Measurements from ENCODE around the gene MC2R. TPM values are rescaled to one million over a fixed set of nuclear protein-coding genes. Genes with fewer than 3 reads are reported as not detected.
"Not testable (repeated sequence)": the region's sequence is repeated elsewhere in the genome, so short reads cannot be mapped to it uniquely, and the experiment has no call there.

The MC2R gene
- total RNA-seq, 2 experiments from 2014 or later = not detected

DNA sequence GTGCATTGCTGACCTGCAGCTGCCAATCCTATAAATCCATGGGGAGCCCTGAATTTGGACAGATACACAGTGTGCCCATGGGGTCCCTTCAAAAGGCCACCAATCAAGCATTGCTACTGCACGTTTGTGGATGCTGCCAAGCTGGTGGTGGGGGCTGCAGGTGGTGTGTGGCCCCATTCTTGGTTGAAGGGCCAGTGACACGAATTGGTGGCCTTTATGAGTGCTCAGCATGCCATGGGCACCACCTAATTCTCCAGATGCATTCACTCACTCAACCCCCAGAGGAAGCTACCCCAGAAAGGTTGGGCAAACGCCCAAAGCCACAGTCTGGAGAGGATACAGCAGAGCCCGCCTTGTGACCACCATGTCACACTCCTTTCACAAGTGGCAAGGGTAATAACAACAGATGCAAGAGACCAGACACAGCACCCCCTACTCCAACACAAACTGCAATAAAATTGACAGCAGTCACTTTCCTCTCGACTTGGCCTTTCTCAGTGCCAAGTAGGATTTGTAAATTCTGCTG, 27.1 kb downstream of the MC2R start:
- POLR2A ChIA-PET = no interaction called here
- Mint-ChIP-seq H3K4me3 (no peak overlapping the region), H3K4me1 (no peaks in the 10 kb centered on the region), H3K9me3 (no peaks in the 10 kb centered on the region), H3K27ac (no peak overlapping the region), H3K27me3 (no peaks in the 10 kb centered on the region), H3K36me3 (ENCODE audit: low read depth) (no peaks in the 10 kb centered on the region)
- CTCF ChIA-PET = no interaction called here
- no peak for DNase-seq

DNA sequence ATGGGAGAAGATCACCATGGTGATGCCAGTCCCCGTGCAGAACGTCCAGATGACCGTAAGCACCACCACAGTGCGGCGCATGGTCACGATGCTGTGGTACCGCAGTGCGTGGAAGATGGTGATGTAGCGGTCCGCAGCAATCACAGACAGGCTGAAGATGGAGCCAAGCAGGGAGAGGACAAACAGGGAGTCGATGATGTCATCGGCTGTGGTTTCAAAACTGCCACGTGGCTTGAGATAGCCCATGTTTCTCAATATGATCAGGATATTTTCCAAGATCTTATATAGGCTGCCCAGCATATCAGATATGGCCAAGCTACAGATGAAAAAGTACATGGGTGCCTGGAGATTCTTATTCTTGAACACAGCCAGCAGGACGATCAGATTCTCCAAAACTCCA, 30.3 kb downstream of the MC2R start:
- no peak overlapping the region for H3K27ac Mint-ChIP-seq
- POLR2A ChIA-PET = no interaction called here
- H3K27me3 Mint-ChIP-seq = no peaks in the 10 kb centered on the region
- H3K4me3 Mint-ChIP-seq = no peak overlapping the region
- CTCF ChIA-PET = no interaction called here
- H3K36me3 Mint-ChIP-seq (ENCODE audit: low read depth) = no peaks in the 10 kb centered on the region
- H3K4me1 Mint-ChIP-seq = no peaks in the 10 kb centered on the region
- no peaks in the 10 kb centered on the region for H3K9me3 Mint-ChIP-seq
- no peak for DNase-seq

DNA sequence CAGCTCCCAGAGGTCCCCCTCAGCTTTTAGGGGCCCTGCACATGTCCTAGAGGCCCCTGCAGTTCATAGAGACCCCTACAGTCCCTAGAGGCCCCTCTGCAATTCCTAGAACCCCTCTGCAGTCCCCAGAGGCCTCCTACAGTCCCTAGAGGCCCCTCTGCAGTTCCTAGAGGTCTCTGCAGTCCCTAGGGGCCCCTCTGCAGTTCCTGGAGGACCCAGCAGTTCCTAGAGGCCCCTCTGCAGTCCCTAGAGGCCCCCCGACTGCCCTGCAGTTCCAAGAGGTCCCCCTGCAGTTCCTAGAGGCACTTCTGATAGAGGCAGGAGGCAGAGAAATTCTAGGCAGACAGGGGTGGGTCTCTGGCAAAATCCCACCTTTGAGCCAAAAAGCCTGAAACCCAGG, 35.4 kb downstream of the MC2R start:
- H3K36me3 Mint-ChIP-seq (ENCODE audit: low read depth) = no peaks in the 10 kb centered on the region
- no peak for DNase-seq
- H3K4me1 Mint-ChIP-seq = no peaks in the 10 kb centered on the region
- CTCF ChIA-PET = interaction anchor here (1.5 kb wide), 1 partner anchor 10 kb away, joined by 3 read pairs; no protein-coding TSS in a partner anchor
- H3K27me3 Mint-ChIP-seq = no peaks in the 10 kb centered on the region
- POLR2A ChIA-PET = no interaction called here
- no peak overlapping the region for H3K27ac Mint-ChIP-seq
- no peaks in the 10 kb centered on the region for H3K9me3 Mint-ChIP-seq
- H3K4me3 Mint-ChIP-seq = no peak overlapping the region

DNA sequence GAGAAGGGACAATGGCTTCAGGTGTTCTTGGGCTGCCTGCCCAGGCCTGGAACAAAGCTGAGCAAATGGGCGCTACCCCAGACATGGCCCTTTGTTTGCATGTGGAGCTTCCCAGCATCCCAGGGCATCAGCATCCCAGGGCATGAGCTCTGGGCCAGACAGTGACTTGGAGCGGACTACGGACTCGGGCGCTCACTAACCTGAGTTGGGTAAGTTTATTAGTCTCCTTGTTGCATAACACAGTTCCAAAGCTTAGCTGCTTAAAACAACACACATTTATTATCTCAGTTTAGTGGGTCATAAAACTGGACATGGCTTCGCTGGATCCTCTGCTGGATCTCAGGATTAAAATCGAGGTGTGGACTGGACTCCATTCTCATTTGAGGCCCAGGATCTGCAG, 35.8 kb downstream of the MC2R start:
- ChIA-PET POLR2A (no interaction called here), CTCF (interaction anchor here (1.5 kb wide), 1 partner anchor 11 kb away, joined by 3 read pairs; no protein-coding TSS in a partner anchor)
- DNase-seq = no peak
- Mint-ChIP-seq H3K4me1 (no peaks in the 10 kb centered on the region), H3K4me3 (no peak overlapping the region), H3K36me3 (ENCODE audit: low read depth) (no peaks in the 10 kb centered on the region), H3K27ac (no peak overlapping the region), H3K27me3 (no peaks in the 10 kb centered on the region), H3K9me3 (no peaks in the 10 kb centered on the region)

DNA sequence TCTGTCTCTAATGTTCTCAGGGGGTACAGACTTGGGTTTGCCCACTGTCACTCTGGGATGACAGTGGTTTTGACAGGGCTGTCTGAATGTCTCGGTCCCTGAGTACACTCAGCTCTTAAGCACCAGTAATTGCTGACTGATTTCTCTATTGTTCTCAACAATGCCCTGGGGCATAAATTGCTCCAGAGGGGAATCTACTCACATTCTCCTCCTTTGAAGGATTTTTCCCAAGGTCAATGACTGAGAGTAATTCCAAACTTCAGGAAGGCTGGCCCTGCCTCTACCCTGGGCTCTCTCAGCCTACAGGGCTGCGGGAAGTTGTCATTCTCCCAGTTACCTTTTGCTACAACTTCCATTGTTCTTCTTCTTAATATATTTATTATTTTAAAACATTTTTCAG, 36.5 kb downstream of the MC2R start:
- no peak overlapping the region for H3K27ac Mint-ChIP-seq
- CTCF ChIA-PET = interaction anchor here (1.5 kb wide), 1 partner anchor 11 kb away, joined by 3 read pairs; no protein-coding TSS in a partner anchor
- H3K36me3 Mint-ChIP-seq (ENCODE audit: low read depth) = no peaks in the 10 kb centered on the region
- no peaks in the 10 kb centered on the region for H3K9me3 Mint-ChIP-seq
- no peak overlapping the region for H3K4me3 Mint-ChIP-seq
- H3K27me3 Mint-ChIP-seq = peaks cover under 1% of the 10 kb centered on the region
- no peaks in the 10 kb centered on the region for H3K4me1 Mint-ChIP-seq
- POLR2A ChIA-PET = no interaction called here
- no peak for DNase-seq

DNA sequence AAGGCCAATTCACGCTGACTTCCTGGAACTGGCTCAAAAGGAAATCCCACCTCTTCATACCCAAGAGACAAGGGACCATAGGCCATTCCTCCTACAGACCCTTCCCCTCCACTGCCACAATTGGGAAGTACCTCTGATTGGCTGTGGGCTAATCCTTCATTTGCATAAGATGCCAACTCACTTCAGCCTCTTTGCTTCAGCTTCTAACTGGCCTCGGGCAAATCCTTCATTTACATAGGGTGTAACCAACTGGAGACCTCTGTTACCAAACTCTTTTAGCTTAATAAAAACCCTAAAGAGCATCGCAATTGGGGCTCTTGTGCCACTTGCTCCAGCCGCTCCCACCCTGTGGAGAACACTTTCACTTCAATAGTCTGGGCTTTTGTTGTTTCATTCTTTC, 38.2 kb downstream of the MC2R start:
- Mint-ChIP-seq H3K4me1 (no peaks in the 10 kb centered on the region), H3K4me3 (no peak overlapping the region), H3K27me3 (peaks cover 7% of the 10 kb centered on the region), H3K27ac (no peak overlapping the region), H3K9me3 (no peaks in the 10 kb centered on the region), H3K36me3 (ENCODE audit: low read depth) (no peaks in the 10 kb centered on the region)
- CTCF ChIA-PET = no interaction called here
- POLR2A ChIA-PET = no interaction called here
- no peak for DNase-seq

DNA sequence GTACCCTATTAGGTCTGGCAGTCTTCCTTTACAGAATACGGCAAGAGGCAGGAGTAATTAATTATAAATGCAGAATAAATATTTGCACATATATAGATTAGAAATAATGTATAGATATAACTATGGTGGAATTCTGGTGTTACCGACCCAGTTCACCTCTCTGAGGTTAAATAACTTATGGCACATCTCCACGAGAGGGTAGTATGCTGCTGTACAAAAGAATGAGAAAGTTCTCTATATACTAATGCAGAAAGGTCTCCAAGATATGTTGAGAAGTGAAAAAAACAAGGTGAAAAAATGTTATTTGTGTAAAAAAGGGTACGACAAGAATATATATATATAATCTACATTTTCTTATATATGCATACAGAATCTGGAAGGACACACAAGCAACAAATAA, 40.8 kb downstream of the MC2R start:
- no peaks in the 10 kb centered on the region for H3K36me3 Mint-ChIP-seq (ENCODE audit: low read depth)
- H3K27ac Mint-ChIP-seq = no peak overlapping the region
- H3K27me3 Mint-ChIP-seq = peaks cover 20% of the 10 kb centered on the region
- H3K9me3 Mint-ChIP-seq = no peaks in the 10 kb centered on the region
- DNase-seq = no peak
- H3K4me3 Mint-ChIP-seq = no peak overlapping the region
- H3K4me1 Mint-ChIP-seq = no peaks in the 10 kb centered on the region
- ChIA-PET POLR2A (no interaction called here), CTCF (no interaction called here)

DNA sequence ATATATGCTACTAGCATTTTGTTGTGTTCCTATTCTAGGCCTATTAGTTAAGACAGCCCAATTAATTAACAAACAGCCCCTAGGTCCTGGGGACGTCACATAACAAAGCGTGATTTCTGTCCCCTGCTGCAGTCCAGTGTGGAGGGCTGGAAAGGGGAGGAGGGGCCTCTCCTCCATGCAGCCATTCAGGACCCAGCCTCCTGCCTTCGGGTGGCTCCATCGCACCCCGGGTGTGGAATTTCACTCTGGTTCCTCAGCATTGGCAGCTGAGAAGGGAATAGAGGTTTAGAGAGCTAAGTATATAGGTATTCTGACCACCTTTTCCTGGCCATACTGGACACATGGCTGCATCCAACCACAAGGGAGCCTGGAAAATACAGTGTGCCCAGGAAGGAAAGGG, 42.4 kb downstream of the MC2R start:
- Mint-ChIP-seq H3K4me1 (no peaks in the 10 kb centered on the region), H3K36me3 (ENCODE audit: low read depth) (no peaks in the 10 kb centered on the region), H3K9me3 (no peaks in the 10 kb centered on the region), H3K27ac (no peak overlapping the region), H3K27me3 (peaks cover 35% of the 10 kb centered on the region), H3K4me3 (no peak overlapping the region)
- POLR2A ChIA-PET = no interaction called here
- no peak for DNase-seq
- CTCF ChIA-PET = no interaction called here

DNA sequence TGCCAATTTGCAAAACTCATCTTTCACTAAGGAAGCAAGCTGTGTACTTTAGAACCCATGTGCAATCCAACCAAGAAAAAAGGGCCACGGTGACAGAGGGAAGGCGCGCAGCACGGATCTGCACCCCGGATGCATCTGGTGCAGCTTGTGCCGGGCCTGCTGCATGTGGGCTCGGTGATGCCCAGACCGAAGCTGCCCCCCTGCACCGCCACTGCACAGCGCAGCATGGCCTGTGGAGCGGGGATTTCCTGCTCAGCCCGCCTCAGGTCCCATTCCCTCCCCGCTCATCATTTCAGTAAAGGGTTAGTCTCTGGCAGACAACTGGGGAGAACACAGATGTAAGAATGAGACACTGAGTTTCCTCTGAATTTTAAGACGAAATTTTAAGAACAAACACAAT, 43.0 kb downstream of the MC2R start:
- ChIA-PET CTCF (no interaction called here), POLR2A (no interaction called here)
- Mint-ChIP-seq H3K4me1 (no peaks in the 10 kb centered on the region), H3K27ac (no peak overlapping the region), H3K9me3 (no peaks in the 10 kb centered on the region), H3K27me3 (peaks cover 39% of the 10 kb centered on the region), H3K4me3 (no peak overlapping the region), H3K36me3 (ENCODE audit: low read depth) (no peaks in the 10 kb centered on the region)
- no peak for DNase-seq

DNA sequence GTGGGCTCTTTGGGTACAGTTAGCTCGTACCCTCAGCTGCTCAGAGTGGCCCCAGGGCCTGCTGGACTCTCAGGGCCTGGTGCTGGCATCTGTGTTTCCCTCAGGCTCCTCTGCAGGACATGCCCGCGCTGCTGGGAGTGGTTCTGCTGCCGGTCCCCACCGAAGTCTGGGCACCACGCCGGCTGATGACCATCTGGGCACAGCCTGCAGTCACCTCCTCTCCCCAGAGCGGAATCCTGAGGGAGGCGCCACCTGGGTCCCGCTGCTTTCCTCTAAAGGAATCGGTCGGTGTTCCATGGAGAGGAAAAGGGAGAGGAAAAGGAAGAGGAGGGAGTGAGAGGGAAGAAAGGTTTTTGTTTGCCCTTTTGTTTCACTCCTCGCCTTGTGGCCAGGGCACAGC, 43.6 kb downstream of the MC2R start:
- ChIA-PET POLR2A (no interaction called here), CTCF (no interaction called here)
- no peak overlapping the region for H3K27ac Mint-ChIP-seq
- no peak for DNase-seq
- no peaks in the 10 kb centered on the region for H3K36me3 Mint-ChIP-seq (ENCODE audit: low read depth)
- no peak overlapping the region for H3K4me3 Mint-ChIP-seq
- H3K27me3 Mint-ChIP-seq = peaks cover 43% of the 10 kb centered on the region
- no peaks in the 10 kb centered on the region for H3K9me3 Mint-ChIP-seq
- H3K4me1 Mint-ChIP-seq = no peaks in the 10 kb centered on the region

DNA sequence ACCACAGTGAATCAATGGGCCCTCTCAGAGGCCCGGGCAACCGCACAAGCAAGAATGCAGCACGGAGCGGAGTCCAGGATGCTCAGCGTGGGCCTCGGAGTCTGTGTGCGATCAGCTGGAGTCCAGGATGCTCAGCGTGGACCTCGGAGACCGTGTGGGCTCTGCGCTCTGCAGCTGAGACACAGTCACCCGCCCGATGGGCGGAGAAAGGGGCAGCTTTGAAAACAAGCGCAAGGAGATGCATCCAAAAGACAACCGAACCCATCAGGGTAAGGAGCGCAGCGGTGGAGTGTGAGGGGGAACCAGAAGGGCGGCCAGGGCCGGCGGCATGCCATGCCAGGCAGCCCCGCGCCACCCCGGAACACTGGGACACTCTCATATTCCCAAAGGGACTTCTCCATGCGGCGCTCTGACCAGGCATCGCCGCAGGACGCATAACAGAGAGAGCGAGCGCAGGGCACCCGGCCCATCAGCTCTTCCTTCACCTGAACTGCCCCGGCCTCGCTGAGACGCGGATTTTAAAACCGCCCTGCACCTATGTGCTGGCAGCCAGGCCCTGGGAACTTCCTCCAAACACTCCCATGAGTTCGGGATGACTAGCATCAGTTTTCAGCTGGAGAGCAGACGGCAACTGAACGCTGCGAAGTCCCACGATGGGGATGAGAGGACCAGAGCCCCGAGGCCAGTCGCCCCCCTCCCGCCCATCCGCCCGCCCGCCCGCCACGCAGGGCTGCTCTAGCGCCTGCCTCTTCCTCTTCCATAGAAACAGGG, 46.6 kb downstream of the MC2R start:
- H3K9me3 Mint-ChIP-seq = no peaks in the 10 kb centered on the region
- H3K4me3 Mint-ChIP-seq = no peak overlapping the region
- peaks cover 48% of the 10 kb centered on the region for H3K27me3 Mint-ChIP-seq
- CTCF ChIA-PET = no interaction called here
- POLR2A ChIA-PET = no interaction called here
- no peak overlapping the region for H3K27ac Mint-ChIP-seq
- H3K36me3 Mint-ChIP-seq (ENCODE audit: low read depth) = no peaks in the 10 kb centered on the region
- H3K4me1 Mint-ChIP-seq = no peaks in the 10 kb centered on the region
- DNase-seq = no peak

DNA sequence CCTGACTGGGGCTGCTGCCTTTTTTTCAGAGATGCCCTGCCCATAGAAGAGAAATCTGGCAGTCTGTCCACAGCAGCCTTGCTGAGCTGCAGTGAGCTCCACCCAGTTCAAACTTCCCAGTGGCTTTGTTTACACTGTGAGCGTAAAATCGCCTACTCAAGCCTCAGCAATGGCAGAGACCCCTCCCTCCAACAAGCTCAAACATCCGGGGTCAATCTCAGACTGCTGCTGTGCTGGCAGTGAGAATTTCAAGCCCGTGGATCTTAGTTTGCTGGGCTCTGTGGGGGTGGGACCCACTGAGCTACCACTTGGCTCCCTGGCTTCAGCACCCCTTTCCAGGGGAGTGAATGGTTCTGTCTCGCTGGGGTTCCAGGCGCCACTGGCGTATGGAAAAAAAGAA, 52.4 kb downstream of the MC2R start:
- H3K27me3 Mint-ChIP-seq = peaks cover 31% of the 10 kb centered on the region
- H3K27ac Mint-ChIP-seq; H3K9me3 Mint-ChIP-seq; POLR2A ChIA-PET; CTCF ChIA-PET; DNase-seq; H3K4me3 Mint-ChIP-seq; H3K4me1 Mint-ChIP-seq; H3K36me3 Mint-ChIP-seq (ENCODE audit: low read depth): not testable (repeated sequence)

DNA sequence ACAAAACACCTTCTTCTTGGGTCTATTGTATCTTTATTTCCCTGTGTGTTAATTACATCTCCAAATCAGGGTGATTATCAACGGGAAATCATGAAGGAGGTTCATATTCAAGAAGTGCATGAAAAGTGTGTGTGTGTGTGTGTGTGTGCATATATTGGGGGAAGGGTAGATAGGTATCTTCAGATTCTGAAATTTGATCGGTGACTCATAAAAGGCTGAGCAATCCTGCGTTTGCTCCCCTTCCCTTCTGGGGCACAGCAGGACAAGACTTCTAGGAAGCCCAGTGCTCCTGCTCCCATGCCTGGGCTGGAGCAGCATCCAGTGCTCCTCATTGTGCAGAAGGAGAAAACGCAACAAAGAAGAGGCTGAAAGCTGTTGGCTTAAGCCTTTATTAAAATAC, 65.5 kb downstream of the MC2R start:
- POLR2A ChIA-PET = no interaction called here
- Mint-ChIP-seq H3K9me3 (peaks cover 9% of the 10 kb centered on the region), H3K36me3 (ENCODE audit: low read depth) (no peaks in the 10 kb centered on the region), H3K27me3 (peaks cover 3% of the 10 kb centered on the region), H3K27ac (no peak overlapping the region), H3K4me1 (no peaks in the 10 kb centered on the region), H3K4me3 (no peak overlapping the region)
- no peak for DNase-seq
- CTCF ChIA-PET = no interaction called here

DNA sequence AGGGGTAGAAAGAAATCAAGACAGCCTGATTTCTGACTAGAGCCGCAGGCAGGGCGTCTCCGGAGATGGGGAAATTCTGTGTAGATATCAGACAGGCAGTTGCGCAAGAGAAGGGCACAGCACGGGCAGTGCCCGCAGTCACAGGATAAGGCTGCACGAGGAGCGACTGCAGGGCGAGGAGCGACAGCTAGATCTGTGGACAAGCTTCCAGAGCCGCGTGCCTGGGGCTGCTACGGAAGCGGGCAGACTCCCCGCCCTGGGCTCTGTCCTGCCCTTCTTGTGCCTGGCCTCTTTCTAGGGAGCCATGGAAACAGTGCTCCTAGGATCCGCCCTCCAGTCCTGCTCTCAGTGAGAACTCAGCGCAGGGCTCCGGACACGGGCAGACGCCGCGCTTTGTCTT, 78.8 kb downstream of the MC2R start:
- H3K36me3 Mint-ChIP-seq (ENCODE audit: low read depth) = no peaks in the 10 kb centered on the region
- no peaks in the 10 kb centered on the region for H3K4me1 Mint-ChIP-seq
- no peak overlapping the region for H3K4me3 Mint-ChIP-seq
- ChIA-PET CTCF (no interaction called here), POLR2A (no interaction called here)
- H3K9me3 Mint-ChIP-seq = no peaks in the 10 kb centered on the region
- no peak overlapping the region for H3K27ac Mint-ChIP-seq
- peaks cover 17% of the 10 kb centered on the region for H3K27me3 Mint-ChIP-seq
- DNase-seq = no peak
